22Rv1 (cell line): ENCODE results near the gene RFLNA.

ENCODE experiments used
- ZFX ChIP-seq: fragments of 450-650 bp; IDR thresholded peaks from 2 replicates; pipeline ENCODE4 v1.6.1; 2017; ENCODE audit warnings: antibody characterized with exemption, borderline replicate concordance
- TF ChIP-seq, protein P1 (sequence below): fragments of 450-650 bp; IDR thresholded peaks from 2 replicates; pipeline ENCODE4 v1.5.1; 2017; ENCODE audit warnings: mild to moderate bottlenecking

- TF ChIP-seq, protein P1, sequence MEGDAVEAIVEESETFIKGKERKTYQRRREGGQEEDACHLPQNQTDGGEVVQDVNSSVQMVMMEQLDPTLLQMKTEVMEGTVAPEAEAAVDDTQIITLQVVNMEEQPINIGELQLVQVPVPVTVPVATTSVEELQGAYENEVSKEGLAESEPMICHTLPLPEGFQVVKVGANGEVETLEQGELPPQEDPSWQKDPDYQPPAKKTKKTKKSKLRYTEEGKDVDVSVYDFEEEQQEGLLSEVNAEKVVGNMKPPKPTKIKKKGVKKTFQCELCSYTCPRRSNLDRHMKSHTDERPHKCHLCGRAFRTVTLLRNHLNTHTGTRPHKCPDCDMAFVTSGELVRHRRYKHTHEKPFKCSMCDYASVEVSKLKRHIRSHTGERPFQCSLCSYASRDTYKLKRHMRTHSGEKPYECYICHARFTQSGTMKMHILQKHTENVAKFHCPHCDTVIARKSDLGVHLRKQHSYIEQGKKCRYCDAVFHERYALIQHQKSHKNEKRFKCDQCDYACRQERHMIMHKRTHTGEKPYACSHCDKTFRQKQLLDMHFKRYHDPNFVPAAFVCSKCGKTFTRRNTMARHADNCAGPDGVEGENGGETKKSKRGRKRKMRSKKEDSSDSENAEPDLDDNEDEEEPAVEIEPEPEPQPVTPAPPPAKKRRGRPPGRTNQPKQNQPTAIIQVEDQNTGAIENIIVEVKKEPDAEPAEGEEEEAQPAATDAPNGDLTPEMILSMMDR: no peak
- TF ChIP-seq ZFX: no peak
Measured at GRCh38 chr12:124307556-124307825, 12.6 kb downstream of the RFLNA start.
